ENCODE measurements around the gene TAGLN. TPM values are rescaled to one million over a fixed set of nuclear protein-coding genes. Genes with fewer than 3 reads are reported as not detected.
"Not testable (repeated sequence)": the region's sequence is repeated elsewhere in the genome, so short reads cannot be mapped to it uniquely, and the experiment has no call there.

TAGLN gene
- total RNA-seq, 4 donors from 2014 or later = 190 to 216 (median 199) TPM

DNA sequence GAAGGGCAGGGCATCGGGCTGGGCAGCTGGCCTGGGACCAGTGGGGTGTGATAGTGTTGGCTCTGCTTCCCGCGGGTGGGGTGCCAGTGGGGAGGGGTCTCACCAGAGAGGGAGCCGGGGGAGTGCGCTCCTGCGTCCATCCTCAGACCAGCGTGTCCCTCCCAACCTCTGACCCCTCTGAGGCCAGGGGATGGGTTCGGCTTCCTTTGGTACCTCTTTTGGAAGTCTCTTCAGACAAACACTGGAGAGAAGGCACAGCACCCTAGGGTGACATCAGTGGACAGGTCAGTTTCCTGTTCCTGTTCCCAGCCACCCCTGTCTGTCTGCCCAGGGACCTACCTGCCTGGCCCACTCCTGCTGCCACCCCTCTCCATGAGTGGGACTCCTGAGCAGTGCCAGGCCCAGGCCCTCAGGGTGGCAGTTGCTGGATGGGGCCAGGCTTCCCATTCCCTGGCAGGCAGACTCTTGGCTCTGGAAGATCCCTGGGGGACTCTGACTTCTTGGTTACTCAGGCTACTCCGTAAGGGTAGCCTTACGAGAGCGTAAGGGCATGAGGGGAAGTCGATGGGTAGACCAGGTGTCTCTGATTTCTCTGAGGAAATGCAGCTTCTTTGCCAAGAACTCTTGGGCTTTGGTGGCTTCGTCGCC is 2.6 kb downstream of the TAGLN start:
- Histone ChIP-seq H3K27me3 (no peaks in the 10 kb centered on the region), H3K4me1 (peaks cover 21% of the 10 kb centered on the region), H3K9me3 (no peaks in the 10 kb centered on the region), H3K4me3 (peak overlapping the region; percentile 40), H3K27ac (peak overlapping the region; percentile 43), H3K36me3 (peaks cover 38% of the 10 kb centered on the region)
- 47% methylated on average over 10 of the region's 14 CpGs for WGBS
- DNase-seq (ENCODE audit: low spot score in 2 of 2) = no peak
- no peak for TF ChIP-seq EP300 (IDR thresholded peaks at IDR 0.05)

DNA sequence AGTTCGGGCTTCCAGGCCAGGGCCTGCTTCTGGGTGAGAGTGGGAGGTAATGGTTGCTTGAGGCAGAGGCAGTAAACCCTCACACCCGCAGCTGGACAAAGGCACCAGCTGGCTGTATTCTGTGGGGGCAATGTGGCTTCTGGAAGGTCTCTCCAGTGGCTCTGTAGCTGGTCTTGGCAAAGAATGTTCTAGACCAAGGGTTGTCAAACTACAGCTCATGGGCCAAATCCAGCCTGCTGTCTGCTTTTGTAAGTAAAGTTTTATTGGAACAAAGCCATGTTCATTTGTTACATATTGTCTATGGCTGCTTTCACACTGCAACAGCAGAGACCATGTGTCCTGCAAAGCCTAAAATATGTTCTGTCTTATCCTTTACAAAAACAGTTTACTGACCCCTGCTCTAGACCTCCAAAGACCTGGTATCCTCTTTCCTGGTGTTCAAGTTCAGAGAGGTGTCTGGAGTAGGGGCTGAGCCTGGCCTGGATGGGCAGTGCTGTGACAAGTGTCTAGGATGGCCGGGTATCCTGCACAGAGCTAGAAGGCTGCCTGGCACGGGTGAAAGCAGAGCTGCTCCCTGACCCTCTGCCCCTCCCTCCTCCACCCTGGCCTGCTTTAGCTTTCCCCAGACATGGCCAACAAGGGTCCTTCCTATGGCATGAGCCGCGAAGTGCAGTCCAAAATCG is 3.4 kb downstream of the TAGLN start:
- WGBS = 84% methylated on average over 6 of the region's 7 CpGs

DNA sequence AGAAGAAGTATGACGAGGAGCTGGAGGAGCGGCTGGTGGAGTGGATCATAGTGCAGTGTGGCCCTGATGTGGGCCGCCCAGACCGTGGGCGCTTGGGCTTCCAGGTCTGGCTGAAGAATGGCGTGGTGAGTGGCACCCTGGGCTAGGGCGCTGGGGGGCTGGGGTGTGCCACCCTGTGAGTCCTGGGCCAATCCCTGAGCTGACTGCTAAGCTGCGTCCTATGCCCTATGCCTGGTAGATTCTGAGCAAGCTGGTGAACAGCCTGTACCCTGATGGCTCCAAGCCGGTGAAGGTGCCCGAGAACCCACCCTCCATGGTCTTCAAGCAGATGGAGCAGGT is 3.9 kb downstream of the TAGLN start:
- Histone ChIP-seq H3K27ac (no peak overlapping the region), H3K36me3 (peaks cover 35% of the 10 kb centered on the region), H3K9me3 (no peaks in the 10 kb centered on the region), H3K4me1 (peaks cover 18% of the 10 kb centered on the region), H3K27me3 (no peaks in the 10 kb centered on the region), H3K4me3 (peak overlapping the region; percentile 0)
- WGBS = 95% methylated on average over 10 of the region's 10 CpGs
- DNase-seq (ENCODE audit: low spot score in 2 of 2) = no peak
- no peak for TF ChIP-seq POLR2A (IDR thresholded peaks at IDR 0.05)
- TF ChIP-seq, protein P1, sequence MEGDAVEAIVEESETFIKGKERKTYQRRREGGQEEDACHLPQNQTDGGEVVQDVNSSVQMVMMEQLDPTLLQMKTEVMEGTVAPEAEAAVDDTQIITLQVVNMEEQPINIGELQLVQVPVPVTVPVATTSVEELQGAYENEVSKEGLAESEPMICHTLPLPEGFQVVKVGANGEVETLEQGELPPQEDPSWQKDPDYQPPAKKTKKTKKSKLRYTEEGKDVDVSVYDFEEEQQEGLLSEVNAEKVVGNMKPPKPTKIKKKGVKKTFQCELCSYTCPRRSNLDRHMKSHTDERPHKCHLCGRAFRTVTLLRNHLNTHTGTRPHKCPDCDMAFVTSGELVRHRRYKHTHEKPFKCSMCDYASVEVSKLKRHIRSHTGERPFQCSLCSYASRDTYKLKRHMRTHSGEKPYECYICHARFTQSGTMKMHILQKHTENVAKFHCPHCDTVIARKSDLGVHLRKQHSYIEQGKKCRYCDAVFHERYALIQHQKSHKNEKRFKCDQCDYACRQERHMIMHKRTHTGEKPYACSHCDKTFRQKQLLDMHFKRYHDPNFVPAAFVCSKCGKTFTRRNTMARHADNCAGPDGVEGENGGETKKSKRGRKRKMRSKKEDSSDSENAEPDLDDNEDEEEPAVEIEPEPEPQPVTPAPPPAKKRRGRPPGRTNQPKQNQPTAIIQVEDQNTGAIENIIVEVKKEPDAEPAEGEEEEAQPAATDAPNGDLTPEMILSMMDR (IDR thresholded peaks at IDR 0.05) = no peak
- TF ChIP-seq EP300 (IDR thresholded peaks at IDR 0.05) = no peak
- no peak for TF ChIP-seq POLR2AphosphoS5 (IDR thresholded peaks at IDR 0.05)

More for the DNA sequence above, 3.4 kb downstream of the TAGLN start:
- Histone ChIP-seq H3K36me3 (peaks cover 35% of the 10 kb centered on the region), H3K4me1 (peaks cover 19% of the 10 kb centered on the region), H3K4me3 (peak overlapping the region; percentile 40), H3K9me3 (no peaks in the 10 kb centered on the region), H3K27ac (peak overlapping the region; percentile 43), H3K27me3 (no peaks in the 10 kb centered on the region)
- no peak for TF ChIP-seq EP300 (IDR thresholded peaks at IDR 0.05)
- no peak for TF ChIP-seq POLR2AphosphoS5 (IDR thresholded peaks at IDR 0.05)
- no peak for DNase-seq (ENCODE audit: low spot score in 2 of 2)

DNA sequence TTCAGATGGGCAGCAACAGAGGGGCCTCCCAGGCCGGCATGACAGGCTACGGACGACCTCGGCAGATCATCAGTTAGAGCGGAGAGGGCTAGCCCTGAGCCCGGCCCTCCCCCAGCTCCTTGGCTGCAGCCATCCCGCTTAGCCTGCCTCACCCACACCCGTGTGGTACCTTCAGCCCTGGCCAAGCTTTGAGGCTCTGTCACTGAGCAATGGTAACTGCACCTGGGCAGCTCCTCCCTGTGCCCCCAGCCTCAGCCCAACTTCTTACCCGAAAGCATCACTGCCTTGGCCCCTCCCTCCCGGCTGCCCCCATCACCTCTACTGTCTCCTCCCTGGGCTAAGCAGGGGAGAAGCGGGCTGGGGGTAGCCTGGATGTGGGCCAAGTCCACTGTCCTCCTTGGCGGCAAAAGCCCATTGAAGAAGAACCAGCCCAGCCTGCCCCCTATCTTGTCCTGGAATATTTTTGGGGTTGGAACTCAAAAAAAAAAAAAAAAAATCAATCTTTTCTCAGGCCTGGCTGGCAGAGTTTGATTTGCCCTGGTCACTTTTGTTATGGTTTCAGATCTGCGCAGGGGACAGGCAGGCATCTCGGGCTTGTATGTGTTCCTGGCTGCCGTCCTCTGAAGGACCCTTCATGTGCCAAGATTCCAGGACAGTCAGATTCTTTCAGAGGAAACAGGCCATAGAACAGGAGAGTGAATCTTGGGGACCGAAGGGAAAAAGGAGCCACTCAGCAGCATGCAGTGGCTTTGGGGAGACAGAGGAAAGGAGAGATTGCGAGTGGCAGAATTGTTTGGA is 5.3 kb downstream of the TAGLN start:
- H3K4me3 ChIP-seq = no peak overlapping the region
- H3K27me3 ChIP-seq = no peaks in the 10 kb centered on the region
- H3K36me3 ChIP-seq = peaks cover 35% of the 10 kb centered on the region
- no peak overlapping the region for H3K27ac ChIP-seq
- H3K4me1 ChIP-seq = peaks cover 10% of the 10 kb centered on the region
- H3K9me3 ChIP-seq = no peaks in the 10 kb centered on the region
- TF ChIP-seq, protein P1 (IDR thresholded peaks at IDR 0.05) = no peak
- no peak for TF ChIP-seq POLR2A (IDR thresholded peaks at IDR 0.05)
- no peak for TF ChIP-seq EP300 (IDR thresholded peaks at IDR 0.05)
- no peak for TF ChIP-seq POLR2AphosphoS5 (IDR thresholded peaks at IDR 0.05)
- WGBS = 80% methylated on average over 15 of the region's 17 CpGs
- DNase-seq (ENCODE audit: low spot score in 2 of 2) = no peak

DNA sequence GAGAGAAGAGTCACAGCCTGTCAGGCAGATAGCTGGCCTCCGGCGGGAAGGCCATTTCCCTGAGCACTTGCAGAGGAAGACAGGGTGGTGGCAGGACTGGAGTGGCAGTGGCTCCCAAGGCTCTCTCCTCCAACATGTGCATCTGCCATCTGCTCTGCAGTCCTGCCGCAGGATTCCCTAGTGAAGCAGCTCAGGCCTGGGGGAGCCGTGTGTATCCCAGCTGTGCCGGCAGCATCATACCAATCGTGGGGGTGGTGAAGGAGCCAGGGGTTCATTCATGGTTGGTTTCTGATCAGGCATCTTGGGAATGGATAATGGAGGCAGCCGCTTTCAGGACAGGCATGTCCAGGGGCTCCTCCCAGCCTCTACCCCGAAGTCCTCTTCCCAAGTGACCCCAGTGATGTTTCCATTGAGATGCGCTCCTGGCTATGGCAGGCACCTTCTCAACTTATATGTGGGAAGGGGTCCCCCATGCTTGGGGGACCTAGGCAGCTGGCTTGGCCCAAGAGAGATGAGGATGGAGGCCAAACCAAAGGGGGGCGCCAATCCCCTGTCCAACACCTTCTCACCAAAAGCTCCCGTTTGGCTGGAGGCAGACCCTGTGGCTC is 6.1 kb downstream of the TAGLN start:
- 86% methylated on average over 10 of the region's 11 CpGs for WGBS
- DNase-seq (ENCODE audit: low spot score in 2 of 2) = no peak
- no peaks in the 10 kb centered on the region for H3K27me3 ChIP-seq
- H3K4me1 ChIP-seq = peaks cover 10% of the 10 kb centered on the region
- peaks cover 36% of the 10 kb centered on the region for H3K36me3 ChIP-seq
- TF ChIP-seq, protein P1 (IDR thresholded peaks at IDR 0.05) = no peak
- TF ChIP-seq POLR2AphosphoS5 (IDR thresholded peaks at IDR 0.05) = no peak
- TF ChIP-seq EP300 (IDR thresholded peaks at IDR 0.05) = no peak
- no peak for TF ChIP-seq POLR2A (IDR thresholded peaks at IDR 0.05)
- no peak overlapping the region for H3K27ac ChIP-seq
- no peak overlapping the region for H3K4me3 ChIP-seq
- H3K9me3 ChIP-seq = no peaks in the 10 kb centered on the region

DNA sequence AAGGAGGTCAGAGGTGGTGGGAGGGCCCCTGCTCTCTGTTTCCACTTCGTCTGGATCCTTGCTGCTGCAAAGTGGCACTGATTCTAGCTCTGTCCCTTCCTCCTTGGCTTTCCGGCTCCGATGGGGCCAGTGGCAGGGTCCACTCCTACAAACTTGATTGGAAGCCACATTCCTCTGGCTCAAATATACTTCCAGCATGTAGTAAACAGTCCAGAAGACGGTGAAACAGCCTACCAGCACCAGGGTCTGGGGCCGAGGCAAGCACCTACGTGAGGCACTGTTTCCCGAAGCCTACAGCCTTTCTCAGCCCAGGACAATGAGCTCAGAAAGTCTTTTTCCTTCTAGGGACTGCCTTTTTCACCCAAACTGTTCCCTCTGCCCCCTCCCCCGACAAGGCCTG is 6.9 kb downstream of the TAGLN start:
- H3K27ac ChIP-seq; H3K9me3 ChIP-seq; H3K4me1 ChIP-seq; H3K4me3 ChIP-seq; H3K27me3 ChIP-seq; DNase-seq (ENCODE audit: low spot score in 2 of 2): not testable (repeated sequence)
- H3K36me3 ChIP-seq = peaks cover 44% of the 10 kb centered on the region
- 92% methylated on average over 8 of the region's 8 CpGs for WGBS

DNA sequence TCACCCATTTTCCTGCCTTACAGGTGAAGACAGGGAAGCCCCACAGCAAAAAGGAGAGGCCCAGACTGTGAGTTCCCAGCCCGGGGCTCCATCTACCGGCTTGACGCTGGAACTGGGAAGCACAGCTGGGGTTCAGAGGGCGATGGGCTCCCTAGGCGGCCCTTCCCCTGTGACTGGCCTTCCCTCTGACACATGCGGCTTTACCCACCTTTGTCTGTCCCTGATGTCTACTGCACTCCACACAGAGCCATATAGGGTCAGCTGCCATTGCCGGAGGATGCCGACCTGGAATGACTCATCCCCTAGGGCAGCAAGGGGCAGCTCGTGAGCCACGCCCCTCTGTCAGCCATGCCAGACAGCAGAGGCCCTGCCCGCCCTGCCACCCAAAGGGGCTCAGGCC is 7.7 kb downstream of the TAGLN start:
- not testable (repeated sequence) for H3K4me1 ChIP-seq; H3K9me3 ChIP-seq; H3K27me3 ChIP-seq; H3K27ac ChIP-seq; H3K4me3 ChIP-seq; DNase-seq (ENCODE audit: low spot score in 2 of 2)
- H3K36me3 ChIP-seq = peaks cover 46% of the 10 kb centered on the region
- no CpG with 5 or more reads among the region's 11 CpGs for WGBS

DNA sequence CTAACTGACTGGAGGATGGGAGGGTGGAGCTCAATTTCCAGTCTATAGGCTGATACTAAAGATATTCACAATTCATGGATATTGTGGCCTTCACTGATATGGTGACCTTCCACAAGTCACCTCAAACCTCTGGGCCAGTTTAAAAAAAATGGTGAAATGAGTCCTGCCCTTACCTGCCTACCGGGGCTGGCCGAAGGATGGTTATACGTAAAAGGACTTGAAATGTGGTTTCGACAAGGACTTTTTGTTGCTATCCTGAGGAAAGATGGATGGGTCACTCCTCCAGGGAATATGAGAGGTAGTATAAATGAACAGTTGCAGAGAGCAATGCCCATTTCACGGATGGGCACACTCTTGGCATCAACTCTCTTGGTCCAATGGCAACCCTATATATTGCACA is 8.3 kb downstream of the TAGLN start:
- peaks cover 42% of the 10 kb centered on the region for H3K36me3 ChIP-seq
- H3K27me3 ChIP-seq; DNase-seq (ENCODE audit: low spot score in 2 of 2); H3K4me3 ChIP-seq; H3K27ac ChIP-seq; H3K9me3 ChIP-seq; H3K4me1 ChIP-seq: not testable (repeated sequence)
- WGBS = 100% methylated on average over 2 of the region's 5 CpGs

DNA sequence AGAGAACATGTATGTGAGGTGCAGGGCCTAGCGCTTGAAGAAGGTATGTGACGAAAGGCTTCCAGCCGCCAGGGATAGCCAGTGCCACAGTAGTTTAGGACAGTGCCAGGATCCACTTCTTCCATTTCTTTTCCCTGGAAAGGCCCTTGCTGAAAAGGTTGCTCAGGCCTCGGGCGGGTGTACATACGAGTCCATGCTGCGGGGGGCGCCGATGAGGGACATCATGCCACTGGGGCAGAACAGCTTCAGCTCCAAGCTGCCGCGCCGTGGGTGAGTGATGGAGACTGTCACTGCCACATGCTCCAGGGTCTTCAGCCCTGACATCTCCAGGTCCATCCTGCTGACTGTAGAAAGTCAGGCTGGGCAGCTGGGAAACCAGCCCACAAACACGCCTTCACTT is 9.5 kb downstream of the TAGLN start:
- not testable (repeated sequence) for DNase-seq (ENCODE audit: low spot score in 2 of 2); H3K4me1 ChIP-seq; H3K4me3 ChIP-seq; H3K9me3 ChIP-seq; H3K27me3 ChIP-seq; H3K27ac ChIP-seq
- 97% methylated on average over 9 of the region's 13 CpGs for WGBS
- H3K36me3 ChIP-seq = peaks cover 45% of the 10 kb centered on the region

Measured in suprapubic skin (tissue), 4 donors.